Fibroblast of villous mesenchyme (primary cell): ENCODE data around the gene COX6B2. TPM values are rescaled to one million over a fixed set of nuclear protein-coding genes. Genes with fewer than 3 reads are reported as not detected.
A peak's percentile ranks its signal among the peaks of the same experiment; 100 is the strongest.
"Not testable (repeated sequence)": the region's sequence is repeated elsewhere in the genome, so short reads cannot be mapped to it uniquely, and the experiment has no call there.

Experiments used
- DNase-seq: peaks from one replicate; pipeline ENCODE4 v3.0.0-alpha.2; 2010; ENCODE audit warnings: low read depth
- H3K4me3 ChIP-seq: 2 replicates; pipeline ENCODE4 v1.5.1; 2011; ENCODE audit warnings: low read depth, mild to moderate bottlenecking, low read length
- total RNA-seq: library from RNA; depleted of rRNA; stranded (reverse); fragments of >200 nt; gene quantifications from 2 replicates; pipeline ENCODE4 v1.2.3, GENCODE V29; 2012
- TF ChIP-seq, protein P1 (sequence below): IDR thresholded peaks from 2 replicates; pipeline ENCODE4 v1.5.1; 2012; ENCODE audit warnings: low read depth, mild to moderate bottlenecking, low read length; ENCODE audit not compliant: insufficient read depth

COX6B2 gene, protein sequence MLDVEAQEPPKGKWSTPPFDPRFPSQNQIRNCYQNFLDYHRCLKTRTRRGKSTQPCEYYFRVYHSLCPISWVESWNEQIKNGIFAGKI
- total RNA-seq, result under 0.01 TPM in 1 of 2 replicates, not detected in the other

DNA sequence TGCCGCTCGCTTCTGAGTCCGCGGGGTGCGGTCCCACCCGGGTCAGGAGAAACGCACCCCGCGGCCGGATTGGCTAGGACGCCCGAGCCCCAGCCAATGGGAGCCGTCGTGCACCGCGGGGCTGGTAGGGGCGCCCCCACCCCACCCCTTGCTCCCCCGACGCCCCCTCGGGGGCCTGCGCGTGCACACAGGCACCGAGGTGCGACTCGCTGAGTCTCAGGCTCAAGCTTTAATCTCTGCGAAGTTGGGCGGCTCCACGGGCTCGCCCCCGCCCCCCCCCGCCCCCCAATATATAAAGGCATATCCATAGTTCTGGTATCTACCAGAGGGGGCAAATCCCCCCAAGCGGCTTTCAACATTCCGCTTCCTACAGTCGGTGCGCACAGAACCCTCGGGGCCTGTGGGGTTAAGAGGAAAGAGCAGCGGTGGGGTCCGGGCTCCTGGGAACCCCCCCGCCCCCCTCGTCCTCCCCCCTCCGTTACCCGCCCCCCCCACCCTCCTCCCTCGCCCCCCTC, at the start of gene COX6B2:
COX6B2 (minus strand) TSS at position 22 of the 515 bp plus-strand sequence. CDS start 198 bp downstream, outside the sequence.
- peak within 1 kb of the TSS; percentile 59 for H3K4me3 ChIP-seq
- TF ChIP-seq, protein P1, sequence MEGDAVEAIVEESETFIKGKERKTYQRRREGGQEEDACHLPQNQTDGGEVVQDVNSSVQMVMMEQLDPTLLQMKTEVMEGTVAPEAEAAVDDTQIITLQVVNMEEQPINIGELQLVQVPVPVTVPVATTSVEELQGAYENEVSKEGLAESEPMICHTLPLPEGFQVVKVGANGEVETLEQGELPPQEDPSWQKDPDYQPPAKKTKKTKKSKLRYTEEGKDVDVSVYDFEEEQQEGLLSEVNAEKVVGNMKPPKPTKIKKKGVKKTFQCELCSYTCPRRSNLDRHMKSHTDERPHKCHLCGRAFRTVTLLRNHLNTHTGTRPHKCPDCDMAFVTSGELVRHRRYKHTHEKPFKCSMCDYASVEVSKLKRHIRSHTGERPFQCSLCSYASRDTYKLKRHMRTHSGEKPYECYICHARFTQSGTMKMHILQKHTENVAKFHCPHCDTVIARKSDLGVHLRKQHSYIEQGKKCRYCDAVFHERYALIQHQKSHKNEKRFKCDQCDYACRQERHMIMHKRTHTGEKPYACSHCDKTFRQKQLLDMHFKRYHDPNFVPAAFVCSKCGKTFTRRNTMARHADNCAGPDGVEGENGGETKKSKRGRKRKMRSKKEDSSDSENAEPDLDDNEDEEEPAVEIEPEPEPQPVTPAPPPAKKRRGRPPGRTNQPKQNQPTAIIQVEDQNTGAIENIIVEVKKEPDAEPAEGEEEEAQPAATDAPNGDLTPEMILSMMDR, result no peak
- no peak for DNase-seq

DNA sequence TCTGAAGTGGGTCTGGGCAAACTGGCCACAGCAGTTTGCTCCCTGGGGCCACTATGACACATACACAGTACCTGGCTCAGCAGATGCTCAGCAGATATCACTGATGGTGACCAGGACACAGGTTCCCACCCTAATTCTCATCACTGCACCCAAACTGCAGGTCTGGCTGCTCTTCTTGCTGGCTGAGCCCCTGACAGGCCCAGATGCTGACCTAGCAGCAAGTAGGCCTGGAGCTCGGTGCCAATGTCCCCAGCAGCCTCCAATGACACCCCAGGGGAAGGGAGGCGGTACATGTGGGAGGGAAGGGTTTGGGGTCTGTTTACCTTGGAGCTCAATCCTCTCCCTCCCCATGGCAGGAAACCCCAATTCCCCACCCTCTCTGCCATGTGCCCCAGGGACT, 48.0 kb upstream of the COX6B2 start:
- TF ChIP-seq, protein P1, result no peak
- no peak overlapping the region for H3K4me3 ChIP-seq
- no peak for DNase-seq

DNA sequence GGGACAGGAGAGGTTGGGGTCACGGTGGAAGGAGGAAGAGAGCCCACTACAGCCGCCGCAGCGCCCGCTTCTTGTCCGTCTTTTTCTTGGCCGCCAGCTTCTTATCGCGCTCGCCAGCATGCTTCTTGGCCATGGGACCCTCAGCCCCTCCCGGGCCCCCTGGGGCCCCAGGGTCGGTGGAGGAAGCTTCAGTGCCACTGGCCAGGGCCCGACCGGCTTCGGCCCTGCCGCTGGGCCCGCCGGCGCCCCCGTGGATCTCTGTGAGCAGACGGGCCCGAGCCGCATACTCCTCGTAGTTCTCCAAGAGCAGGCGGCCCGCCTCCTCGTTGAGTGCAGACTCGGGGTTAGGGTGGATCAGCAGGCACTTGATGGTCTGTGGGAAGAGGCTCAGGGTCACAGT, 46.9 kb upstream of the COX6B2 start:
- H3K4me3 ChIP-seq, result not testable (repeated sequence)

DNA sequence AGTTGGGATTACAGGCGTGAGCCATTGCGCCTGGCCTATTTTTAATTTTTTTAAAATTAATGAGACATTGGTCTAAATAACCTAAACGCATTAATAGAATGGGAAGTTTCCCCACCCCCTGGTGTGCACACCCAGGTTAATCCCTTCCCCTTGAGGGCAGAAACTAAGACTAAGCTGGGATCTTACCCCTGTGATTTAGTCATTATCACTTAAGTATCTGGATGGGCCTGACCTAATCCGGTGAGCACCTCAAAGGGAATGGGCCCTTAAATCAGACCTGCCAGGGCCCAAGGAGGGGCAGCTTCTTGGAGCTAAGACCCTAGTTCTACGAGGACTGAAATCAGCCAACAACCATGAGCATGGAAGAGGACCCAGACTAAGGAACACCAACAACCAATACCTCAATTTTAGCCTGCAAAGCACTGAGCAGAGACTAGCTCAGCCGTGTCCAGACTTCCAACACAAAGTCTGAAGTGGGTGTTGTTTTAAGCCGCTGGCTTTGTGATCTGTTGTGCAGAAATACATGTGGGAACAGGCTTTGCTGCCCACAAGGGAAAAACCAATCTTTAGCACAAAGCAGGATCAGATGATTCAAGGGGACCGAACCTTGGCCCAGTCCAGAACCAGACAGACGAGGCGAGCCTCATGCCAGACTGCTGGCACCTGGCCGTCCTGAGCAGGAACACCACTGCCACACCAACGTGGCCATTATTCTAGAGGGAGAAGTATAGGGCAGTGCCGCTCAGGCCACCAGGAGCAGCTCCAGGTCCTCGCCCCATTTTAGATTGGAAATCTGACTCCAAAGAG, 46.0 kb upstream of the COX6B2 start:
- TF ChIP-seq, protein P1, result no peak
- H3K4me3 ChIP-seq, result no peak overlapping the region
- DNase-seq, result no peak

More for the DNA sequence above, 46.9 kb upstream of the COX6B2 start:
- DNase-seq, result not testable (repeated sequence)

DNA sequence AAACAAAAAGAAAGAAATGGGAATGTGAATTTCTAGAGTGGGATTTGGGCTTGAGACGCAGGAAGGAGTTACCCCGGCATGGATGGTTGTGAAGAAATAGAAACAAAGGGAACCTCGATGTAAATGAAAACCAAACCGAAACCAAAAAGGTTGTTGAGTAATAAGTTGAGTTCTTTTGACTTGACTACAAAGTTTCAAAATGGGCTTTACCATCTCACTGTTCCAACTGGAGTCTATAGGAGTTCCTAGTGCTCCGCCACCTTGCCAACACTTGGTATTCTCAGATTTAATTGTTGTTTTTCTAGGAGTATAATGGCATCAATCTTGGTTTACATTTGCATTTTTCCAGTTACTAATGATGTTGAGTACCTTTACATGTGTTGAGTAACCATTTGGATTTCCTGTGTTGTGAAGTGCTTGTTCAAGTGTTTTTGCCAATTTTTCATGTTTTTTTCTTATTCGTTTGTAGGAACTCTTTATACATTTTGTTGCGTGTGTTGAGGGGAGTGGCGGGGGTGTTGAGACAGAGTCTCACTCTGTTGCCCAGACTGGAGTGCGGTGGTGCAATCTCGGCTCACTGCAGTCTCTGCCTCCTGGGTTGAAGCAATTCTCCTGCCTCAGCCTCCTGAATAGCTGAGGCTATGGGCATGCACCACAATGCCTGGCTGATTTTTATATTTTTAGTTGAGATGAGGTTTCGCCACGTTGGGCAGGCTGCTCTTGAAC, 43.8 kb upstream of the COX6B2 start:
- no peak for DNase-seq
- H3K4me3 ChIP-seq, result no peak overlapping the region
- TF ChIP-seq, protein P1, result no peak

DNA sequence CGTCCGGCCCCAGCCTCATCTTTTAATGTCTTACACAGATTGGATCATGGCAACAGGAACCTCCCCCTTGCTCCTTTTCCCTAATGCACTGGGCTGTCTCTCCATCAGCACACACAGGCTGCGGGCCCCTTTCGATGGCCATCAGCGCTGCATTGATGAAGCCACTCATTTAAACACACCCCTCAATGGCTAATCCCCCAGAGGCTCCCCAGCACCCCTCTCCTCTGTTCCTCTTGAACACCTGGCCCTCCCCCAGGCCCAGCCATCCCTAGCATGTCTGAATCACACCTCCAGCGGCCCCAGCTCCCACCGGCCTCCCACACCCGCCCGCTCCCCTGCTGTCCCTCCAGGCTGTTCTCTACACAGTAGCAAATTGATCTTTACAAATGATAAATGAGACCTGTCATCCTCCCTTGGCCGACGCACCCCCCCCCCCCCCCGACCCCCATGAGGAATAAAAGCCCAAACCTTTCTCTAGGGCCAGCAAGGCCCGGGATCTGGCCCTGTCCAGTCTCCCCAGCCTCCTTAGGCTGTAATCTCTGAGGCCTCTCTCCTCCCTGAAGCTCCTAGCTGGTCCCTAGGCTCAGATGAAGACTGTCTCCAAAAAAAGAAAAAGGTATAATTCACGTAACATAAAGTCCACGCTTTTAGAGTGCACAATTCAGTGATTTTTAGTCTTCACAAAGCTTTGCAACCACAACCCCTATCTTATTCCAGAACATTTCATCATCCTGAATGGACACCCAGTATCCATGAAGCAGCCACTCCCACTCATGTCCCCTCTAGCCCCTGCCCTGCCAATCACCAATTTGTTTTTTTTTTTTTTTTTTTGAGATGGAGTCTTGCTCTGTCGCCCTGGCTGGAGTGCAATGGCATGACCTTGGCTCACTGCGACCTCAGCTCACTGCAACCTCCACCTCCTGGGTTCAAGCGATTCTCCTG, 38.6 kb upstream of the COX6B2 start:
- TF ChIP-seq, protein P1, result no peak
- H3K4me3 ChIP-seq, result no peak overlapping the region
- DNase-seq, result no peak
